Muscle of leg (tissue), 11 donors: ENCODE measurements around the gene ELOVL6. TPM values are rescaled to one million over a fixed set of nuclear protein-coding genes. Genes with fewer than 3 reads are reported as not detected.

ENCODE experiments used
- DNase-seq: peaks from one replicate; pipeline ENCODE4 v3.0.0; 2013
- H3K27ac ChIP-seq: one replicate; pipeline ENCODE4 v1.5.1; 2013; ENCODE audit warnings: mild to moderate bottlenecking, low read length, control low read depth
- H3K27me3 ChIP-seq: one replicate; pipeline ENCODE4 v1.6.1; 2013; ENCODE audit warnings: low read length; ENCODE audit not compliant: control insufficient read depth, insufficient read depth
- H3K36me3 ChIP-seq: one replicate; pipeline ENCODE4 v1.6.1; 2013; ENCODE audit warnings: low read length; ENCODE audit not compliant: control insufficient read depth, insufficient read depth
- H3K4me1 ChIP-seq: one replicate; pipeline ENCODE4 v1.6.1; 2013; ENCODE audit warnings: low read length; ENCODE audit not compliant: control insufficient read depth, insufficient read depth
- H3K4me3 ChIP-seq: one replicate; pipeline ENCODE4 v1.5.1; 2013; ENCODE audit warnings: low read length, control low read depth
- H3K9me3 ChIP-seq: replicated peaks from 2 replicates; pipeline ENCODE4 v1.6.1; 2013; ENCODE audit warnings: low read depth, low read length; ENCODE audit not compliant: control insufficient read depth
- WGBS: methylation state at CpG from one replicate; pipeline ENCODE4 v1.1.5; 2013; ENCODE audit warnings: missing lambda C conversion rate; ENCODE audit not compliant: insufficient coverage; 5-methylcytosine and 5-hydroxymethylcytosine counted together
- polyA plus RNA-seq, 8 donors: library from polyadenylated mRNA; unstranded; fragments of 120-200 nt; gene quantifications; one replicate each; pipeline versions ENCODE4 v1.2.1 to v1.2.3, GENCODE V29; 2013; ENCODE audit warnings: inconsistent platforms in 1 of 8, low replicate concordance in 1 of 8; ENCODE audit not compliant: insufficient read length in 8 of 8, insufficient read depth in 1 of 8
- total RNA-seq: library from RNA; stranded (reverse); fragments of 120-200 nt; gene quantifications from one replicate; pipeline ENCODE4 v1.2.4, GENCODE V29; 2013

Gene ELOVL6
- total and polyA plus RNA-seq, 9 donors, result 4.8 to 11.3 (median 7.8) TPM

DNA sequence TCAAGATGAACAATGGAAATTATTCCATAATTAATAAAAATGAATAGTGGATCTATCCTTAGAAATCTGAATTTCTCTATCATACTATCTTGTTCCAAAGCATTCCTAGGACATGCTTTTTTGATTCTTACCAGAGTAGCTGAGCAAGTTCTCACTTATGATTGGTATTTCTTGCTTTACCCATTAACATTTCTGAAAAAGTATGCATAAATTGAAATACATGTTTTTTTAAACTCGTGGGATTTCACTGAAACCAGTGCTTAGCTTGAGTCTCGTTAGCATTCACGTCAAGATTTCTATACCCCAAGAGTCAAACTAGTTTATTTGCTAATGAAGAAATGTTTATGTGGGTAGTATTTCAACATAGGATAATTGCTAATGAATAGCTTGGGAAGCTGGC lies 89.0 kb downstream of the ELOVL6 start:
- Histone ChIP-seq H3K9me3 (no peaks in the 10 kb centered on the region), H3K4me1 (no peaks in the 10 kb centered on the region), H3K27ac (no peak overlapping the region), H3K4me3 (no peak overlapping the region), H3K36me3 (no peaks in the 10 kb centered on the region), H3K27me3 (no peaks in the 10 kb centered on the region)
- WGBS, result no CpG with 5 or more reads among the region's 3 CpGs
- no peak for DNase-seq

DNA sequence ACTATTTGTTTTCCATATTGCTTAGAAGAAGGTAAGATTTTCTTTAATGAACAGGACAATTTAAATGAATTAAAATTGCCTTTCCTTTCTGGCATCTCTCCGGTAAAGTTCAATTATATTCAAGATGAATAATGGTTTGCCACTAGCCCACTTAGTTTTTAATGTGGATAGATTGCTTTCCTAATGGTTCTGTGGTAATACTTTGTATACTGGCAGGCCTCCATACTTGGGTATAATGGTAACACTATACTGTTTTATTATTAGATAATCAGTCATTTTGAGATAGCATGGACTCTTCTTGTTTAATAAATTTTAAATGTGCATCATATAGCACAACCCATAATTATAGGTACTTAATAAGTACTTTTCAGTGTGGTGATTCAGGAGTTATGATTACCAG lies 89.5 kb downstream of the ELOVL6 start:
- Histone ChIP-seq H3K36me3 (no peaks in the 10 kb centered on the region), H3K27ac (no peak overlapping the region), H3K9me3 (no peaks in the 10 kb centered on the region), H3K4me3 (no peak overlapping the region), H3K4me1 (no peaks in the 10 kb centered on the region), H3K27me3 (no peaks in the 10 kb centered on the region)
- no CpG with 5 or more reads among the region's 1 CpG for WGBS
- DNase-seq, result no peak

DNA sequence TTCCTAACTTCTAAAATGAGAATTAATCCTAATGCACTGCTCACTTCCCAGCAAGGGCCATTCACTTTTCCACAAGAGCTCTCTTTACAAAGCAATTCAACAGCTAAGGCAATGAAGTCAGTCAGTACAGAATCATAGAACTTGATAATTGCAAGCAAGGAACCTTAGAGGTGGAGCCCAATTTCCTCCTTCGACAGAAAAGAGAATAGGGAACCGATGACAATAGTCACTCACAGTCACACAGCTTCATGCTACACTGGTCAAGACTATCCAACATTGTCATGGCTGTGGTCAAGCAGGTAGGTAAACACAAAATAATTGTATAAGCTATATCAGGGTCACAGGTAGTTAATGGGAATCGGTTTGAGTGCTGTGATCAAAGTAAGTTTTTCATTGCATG lies 90.0 kb downstream of the ELOVL6 start:
- Histone ChIP-seq H3K9me3 (no peaks in the 10 kb centered on the region), H3K27me3 (no peaks in the 10 kb centered on the region), H3K4me1 (no peaks in the 10 kb centered on the region), H3K27ac (no peak overlapping the region), H3K4me3 (no peak overlapping the region), H3K36me3 (no peaks in the 10 kb centered on the region)
- WGBS, result no CpG with 5 or more reads among the region's 3 CpGs
- no peak for DNase-seq

DNA sequence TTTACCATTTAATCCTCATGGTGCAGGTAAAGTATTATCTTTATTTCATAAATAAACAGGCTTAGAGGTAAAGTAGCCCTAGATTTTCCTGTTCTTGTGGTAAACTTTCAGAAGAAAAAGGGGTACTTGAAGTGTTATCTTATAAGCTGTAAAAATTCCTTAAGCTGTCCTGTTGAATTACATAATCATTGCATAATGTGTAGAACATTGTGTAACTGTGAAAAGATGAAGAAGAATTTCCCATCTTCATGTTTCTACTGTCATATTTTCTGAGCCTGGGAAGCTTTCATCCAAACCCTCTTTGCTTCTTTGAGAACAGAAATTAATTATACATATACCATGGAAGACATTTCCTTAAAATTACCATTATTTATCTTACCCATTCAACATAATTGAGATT lies 90.5 kb downstream of the ELOVL6 start:
- Histone ChIP-seq H3K27ac (no peak overlapping the region), H3K4me3 (no peak overlapping the region), H3K27me3 (no peaks in the 10 kb centered on the region), H3K9me3 (no peaks in the 10 kb centered on the region), H3K4me1 (no peaks in the 10 kb centered on the region), H3K36me3 (no peaks in the 10 kb centered on the region)
- DNase-seq, result no peak

DNA sequence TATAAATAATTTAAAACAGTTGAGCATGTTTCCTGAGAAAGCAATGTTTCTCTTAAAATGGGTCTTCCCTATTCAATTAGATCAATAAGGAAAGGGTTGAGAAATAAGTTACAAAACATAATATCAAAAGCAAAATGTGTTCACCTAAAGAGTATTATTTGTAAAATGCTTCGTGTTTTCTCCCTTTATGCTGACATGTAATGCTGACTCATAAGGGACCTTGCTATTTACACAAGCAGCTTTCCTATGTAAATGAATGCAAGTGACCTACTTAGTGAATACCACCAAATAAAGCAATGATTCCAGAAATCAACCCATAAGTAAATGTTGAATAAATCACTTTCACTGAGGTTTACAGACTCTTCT lies 91.5 kb downstream of the ELOVL6 start:
- Histone ChIP-seq H3K27ac (no peak overlapping the region), H3K36me3 (no peaks in the 10 kb centered on the region), H3K4me3 (no peak overlapping the region), H3K9me3 (no peaks in the 10 kb centered on the region), H3K27me3 (no peaks in the 10 kb centered on the region), H3K4me1 (no peaks in the 10 kb centered on the region)
- no peak for DNase-seq
- no CpG with 5 or more reads among the region's 1 CpG for WGBS

- no peaks in the 10 kb centered on the region for H3K27me3 ChIP-seq
- H3K27ac ChIP-seq, result no peak overlapping the region
- no peaks in the 10 kb centered on the region for H3K9me3 ChIP-seq
- DNase-seq, result no peak
- H3K4me3 ChIP-seq, result no peak overlapping the region
- H3K4me1 ChIP-seq, result no peaks in the 10 kb centered on the region
- WGBS, result no CpG with 5 or more reads among the region's 2 CpGs
- H3K36me3 ChIP-seq, result no peaks in the 10 kb centered on the region
These were observed 93.8 kb downstream of the ELOVL6 start for GRCh38 chr4:110104661-110105060.

DNA sequence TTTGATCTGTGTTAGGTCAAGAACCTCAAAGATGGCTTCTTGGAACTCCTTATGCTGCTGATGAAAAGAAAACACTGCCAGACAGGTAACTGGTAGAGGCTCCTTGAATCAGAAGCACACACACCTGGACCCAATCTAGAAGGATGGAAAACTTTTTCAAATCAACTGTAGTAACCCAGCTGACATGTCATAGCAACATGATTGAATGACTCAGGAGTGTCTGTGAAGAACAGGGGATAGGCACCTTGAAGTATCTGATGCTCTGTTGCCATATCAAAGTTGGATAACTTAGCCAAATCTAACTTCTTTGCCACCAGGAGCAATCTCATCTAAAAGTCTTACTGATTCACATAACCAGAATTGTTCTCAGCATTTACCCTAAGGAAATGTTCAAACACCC lies 98.8 kb downstream of the ELOVL6 start:
- no peak overlapping the region for H3K4me3 ChIP-seq
- no peaks in the 10 kb centered on the region for H3K4me1 ChIP-seq
- H3K27me3 ChIP-seq, result no peaks in the 10 kb centered on the region
- H3K27ac ChIP-seq, result no peak overlapping the region
- H3K9me3 ChIP-seq, result no peaks in the 10 kb centered on the region
- no peak for DNase-seq
- H3K36me3 ChIP-seq, result no peaks in the 10 kb centered on the region

GRCh38 chr4:110096405-110096804 lies 102.0 kb downstream of the ELOVL6 start:
- DNase-seq, result no peak
- WGBS, result no CpG with 5 or more reads among the region's 1 CpG
- no peak overlapping the region for H3K27ac ChIP-seq
- H3K4me3 ChIP-seq, result no peak overlapping the region
- no peaks in the 10 kb centered on the region for H3K27me3 ChIP-seq
- H3K36me3 ChIP-seq, result no peaks in the 10 kb centered on the region
- H3K9me3 ChIP-seq, result no peaks in the 10 kb centered on the region
- no peaks in the 10 kb centered on the region for H3K4me1 ChIP-seq

GRCh38 chr4:110092646-110093045 lies 105.8 kb downstream of the ELOVL6 start:
- Histone ChIP-seq H3K4me1 (peaks cover 2% of the 10 kb centered on the region), H3K27me3 (no peaks in the 10 kb centered on the region), H3K27ac (no peak overlapping the region), H3K36me3 (no peaks in the 10 kb centered on the region), H3K9me3 (no peaks in the 10 kb centered on the region), H3K4me3 (no peak overlapping the region)
- no CpG with 5 or more reads among the region's 4 CpGs for WGBS
- no peak for DNase-seq

- Histone ChIP-seq H3K4me3 (no peak overlapping the region), H3K27me3 (no peaks in the 10 kb centered on the region), H3K27ac (no peak overlapping the region), H3K4me1 (peaks cover 4% of the 10 kb centered on the region), H3K36me3 (no peaks in the 10 kb centered on the region), H3K9me3 (no peaks in the 10 kb centered on the region)
- DNase-seq, result no peak
- WGBS, result no CpG with 5 or more reads among the region's 6 CpGs
These were observed 106.8 kb downstream of the ELOVL6 start for GRCh38 chr4:110091434-110092140.

DNA sequence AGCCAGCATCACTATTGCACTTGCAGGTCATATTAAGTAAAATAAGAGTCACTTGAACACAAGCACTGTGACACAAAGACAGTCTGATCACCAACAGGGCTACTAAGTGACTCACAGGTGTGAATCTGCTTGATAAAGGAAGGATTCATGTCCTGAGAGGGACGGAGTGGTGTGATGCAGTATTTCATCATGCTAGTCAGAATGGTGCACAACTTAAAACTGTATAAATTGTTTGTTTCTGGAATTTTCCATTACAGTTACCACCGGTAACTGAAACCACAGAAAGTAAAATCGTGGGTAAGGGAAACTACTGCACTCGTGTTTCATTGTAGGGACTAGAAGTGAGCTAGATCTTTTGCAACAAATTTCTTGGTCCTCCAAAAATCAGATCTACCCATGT lies 109.7 kb downstream of the ELOVL6 start:
- no CpG with 5 or more reads among the region's 4 CpGs for WGBS
- H3K4me3 ChIP-seq, result no peak overlapping the region
- DNase-seq, result peak; percentile 21

More for the DNA sequence above, 109.7 kb downstream of the ELOVL6 start:
- no peaks in the 10 kb centered on the region for H3K9me3 ChIP-seq
- peaks cover 5% of the 10 kb centered on the region for H3K4me1 ChIP-seq
- no peaks in the 10 kb centered on the region for H3K36me3 ChIP-seq
- H3K27ac ChIP-seq, result no peak overlapping the region
- H3K27me3 ChIP-seq, result peaks cover 2% of the 10 kb centered on the region
